GM12872 (cell line): ENCODE data around the gene ZRSR2.

Experiments used
- TF ChIP-seq, protein P1 (sequence below): IDR thresholded peaks from 3 replicates; pipeline ENCODE4 v1.5.1; 2011; ENCODE audit warnings: low read depth, mild to moderate bottlenecking, low read length, moderate library complexity; ENCODE audit not compliant: insufficient read depth

Gene ZRSR2

DNA sequence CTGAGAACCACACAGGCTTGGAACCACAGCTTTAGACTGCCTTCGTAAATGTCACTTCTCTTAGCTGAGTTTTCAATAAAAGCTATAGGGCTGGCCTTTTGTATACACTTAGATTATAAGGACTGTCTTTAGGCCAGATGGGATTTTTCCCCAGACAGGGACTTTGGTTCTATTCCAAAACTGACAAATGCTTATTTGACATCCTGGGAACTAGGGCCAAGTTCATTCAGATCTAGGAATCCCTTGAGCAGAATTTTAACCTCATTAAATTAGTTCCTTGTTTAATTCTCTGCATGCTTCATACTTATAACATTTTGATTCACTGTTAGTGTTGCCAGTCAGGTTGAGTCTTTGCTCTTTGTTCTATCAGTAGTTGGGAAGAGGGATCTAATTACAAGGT is 23.1 kb downstream of the ZRSR2 start:
- TF ChIP-seq, protein P1, sequence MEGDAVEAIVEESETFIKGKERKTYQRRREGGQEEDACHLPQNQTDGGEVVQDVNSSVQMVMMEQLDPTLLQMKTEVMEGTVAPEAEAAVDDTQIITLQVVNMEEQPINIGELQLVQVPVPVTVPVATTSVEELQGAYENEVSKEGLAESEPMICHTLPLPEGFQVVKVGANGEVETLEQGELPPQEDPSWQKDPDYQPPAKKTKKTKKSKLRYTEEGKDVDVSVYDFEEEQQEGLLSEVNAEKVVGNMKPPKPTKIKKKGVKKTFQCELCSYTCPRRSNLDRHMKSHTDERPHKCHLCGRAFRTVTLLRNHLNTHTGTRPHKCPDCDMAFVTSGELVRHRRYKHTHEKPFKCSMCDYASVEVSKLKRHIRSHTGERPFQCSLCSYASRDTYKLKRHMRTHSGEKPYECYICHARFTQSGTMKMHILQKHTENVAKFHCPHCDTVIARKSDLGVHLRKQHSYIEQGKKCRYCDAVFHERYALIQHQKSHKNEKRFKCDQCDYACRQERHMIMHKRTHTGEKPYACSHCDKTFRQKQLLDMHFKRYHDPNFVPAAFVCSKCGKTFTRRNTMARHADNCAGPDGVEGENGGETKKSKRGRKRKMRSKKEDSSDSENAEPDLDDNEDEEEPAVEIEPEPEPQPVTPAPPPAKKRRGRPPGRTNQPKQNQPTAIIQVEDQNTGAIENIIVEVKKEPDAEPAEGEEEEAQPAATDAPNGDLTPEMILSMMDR, result no peak

GRCh38 chrX:15814771-15815365 is 24.6 kb downstream of the ZRSR2 start:
- TF ChIP-seq, protein P1, result no peak

- TF ChIP-seq, protein P1, result peak; percentile 56; the same call in 2 of the 3 replicates
These were observed 25.6 kb downstream of the ZRSR2 start for GRCh38 chrX:15815779-15816437.

- TF ChIP-seq, protein P1, result no peak
These were observed 26.1 kb downstream of the ZRSR2 start for GRCh38 chrX:15816438-15816809.

DNA sequence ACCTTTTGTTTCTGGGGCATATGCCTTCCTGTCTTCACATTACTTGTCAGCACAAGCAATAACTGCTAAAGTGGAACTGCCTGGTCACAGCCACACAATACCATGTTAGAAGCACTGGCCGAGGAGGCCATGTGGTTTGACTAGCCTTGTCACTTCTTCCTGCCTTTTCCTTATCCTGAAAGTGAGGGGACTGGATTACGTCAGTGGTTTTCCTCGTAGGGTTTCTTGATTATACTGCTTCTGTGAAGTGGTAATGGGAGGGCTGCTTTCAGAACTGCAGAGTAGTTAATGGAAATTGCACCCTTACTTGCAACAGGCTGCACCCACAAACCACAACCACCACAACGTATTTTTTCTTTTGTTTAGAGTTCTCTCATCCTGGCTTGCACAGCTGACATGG is 26.6 kb downstream of the ZRSR2 start:
- TF ChIP-seq, protein P1, result no peak

GRCh38 chrX:15820106-15821073 is 30.1 kb downstream of the ZRSR2 start:
- TF ChIP-seq, protein P1, result no peak

DNA sequence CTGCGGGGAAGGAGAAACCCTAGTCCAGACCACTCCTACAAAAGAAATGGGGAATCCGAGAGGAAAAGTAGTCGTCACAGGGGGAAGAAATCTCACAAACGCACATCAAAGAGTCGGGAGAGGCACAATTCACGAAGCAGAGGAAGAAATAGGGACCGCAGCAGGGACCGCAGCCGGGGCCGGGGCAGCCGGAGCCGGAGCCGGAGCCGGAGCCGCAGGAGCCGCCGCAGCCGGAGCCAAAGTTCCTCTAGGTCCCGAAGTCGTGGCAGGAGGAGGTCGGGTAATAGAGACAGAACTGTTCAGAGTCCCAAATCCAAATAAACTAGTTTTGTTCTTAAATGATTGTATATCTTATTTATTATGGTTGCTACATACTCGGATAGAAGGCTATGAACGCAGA is 32.6 kb downstream of the ZRSR2 start:
- TF ChIP-seq, protein P1, result no peak
